ENCODE data around the gene SEC61A1.

Gene SEC61A1

DNA sequence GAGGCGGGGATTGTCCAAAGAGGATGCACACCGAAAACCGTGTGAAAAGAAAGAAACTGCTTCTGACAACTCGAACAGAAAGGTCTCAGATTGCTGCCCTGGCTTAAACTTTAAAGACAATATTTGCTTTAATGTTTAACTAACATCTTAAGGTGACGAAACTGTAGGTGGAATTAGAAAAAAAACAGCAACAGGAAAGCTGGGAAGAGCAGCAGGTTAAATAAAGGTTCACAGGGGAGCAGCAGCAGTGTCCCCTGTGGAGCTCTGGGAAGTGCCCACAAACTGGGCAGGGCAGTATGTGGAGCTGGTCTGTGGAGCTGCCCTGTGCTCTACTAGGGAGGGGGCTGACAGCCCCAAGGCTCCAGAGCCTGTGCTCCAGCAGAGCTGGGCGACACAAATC lies 46.0 kb downstream of the SEC61A1 start:
- DNase-seq (ENCODE audit: low read depth, low spot score) = no peak
- no peak overlapping the region for H3K4me3 ChIP-seq (ENCODE audit: low read length)

DNA sequence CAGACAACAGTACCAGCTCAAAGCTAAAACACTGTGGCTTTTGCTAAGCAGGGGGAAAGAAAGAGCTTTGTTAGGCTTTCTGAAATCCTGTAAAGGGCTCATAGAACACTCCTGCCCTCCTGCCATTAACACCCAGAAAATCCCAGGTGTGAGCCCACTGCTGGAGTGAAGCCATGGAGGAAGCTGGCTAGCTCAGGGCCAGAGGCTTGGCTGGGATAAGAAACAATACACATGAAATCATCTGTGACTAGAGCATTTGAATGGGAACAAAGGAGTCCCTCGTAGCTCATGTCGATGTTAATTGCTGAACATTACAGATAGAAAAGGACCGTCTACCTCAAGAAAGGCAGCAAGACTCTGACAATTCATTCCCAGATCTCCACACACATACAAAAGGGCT lies 47.9 kb downstream of the SEC61A1 start:
- H3K4me3 ChIP-seq (ENCODE audit: low read length) = no peak overlapping the region
- no peak for DNase-seq (ENCODE audit: low read depth, low spot score)

DNA sequence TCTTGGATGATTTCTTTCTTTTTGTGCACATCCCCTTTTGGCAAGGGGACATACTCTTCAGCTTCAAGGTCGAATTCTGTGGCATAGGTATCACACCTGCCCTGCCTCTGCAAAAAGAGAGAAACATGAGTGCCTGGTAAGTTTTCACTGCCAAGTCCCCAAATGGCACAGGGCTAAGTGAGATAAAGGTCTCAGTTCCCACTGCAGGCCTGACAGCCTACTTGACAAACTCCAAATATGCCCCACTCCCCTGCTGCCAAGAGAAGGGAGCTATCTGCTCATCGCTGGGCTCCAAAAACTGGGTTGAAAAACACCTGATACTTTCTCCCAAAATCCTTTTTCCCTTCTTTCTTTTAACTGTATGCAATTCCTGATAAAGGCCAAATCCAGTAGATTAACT lies 48.4 kb downstream of the SEC61A1 start:
- no peak for DNase-seq (ENCODE audit: low read depth, low spot score)
- H3K4me3 ChIP-seq (ENCODE audit: low read length) = no peak overlapping the region

DNA sequence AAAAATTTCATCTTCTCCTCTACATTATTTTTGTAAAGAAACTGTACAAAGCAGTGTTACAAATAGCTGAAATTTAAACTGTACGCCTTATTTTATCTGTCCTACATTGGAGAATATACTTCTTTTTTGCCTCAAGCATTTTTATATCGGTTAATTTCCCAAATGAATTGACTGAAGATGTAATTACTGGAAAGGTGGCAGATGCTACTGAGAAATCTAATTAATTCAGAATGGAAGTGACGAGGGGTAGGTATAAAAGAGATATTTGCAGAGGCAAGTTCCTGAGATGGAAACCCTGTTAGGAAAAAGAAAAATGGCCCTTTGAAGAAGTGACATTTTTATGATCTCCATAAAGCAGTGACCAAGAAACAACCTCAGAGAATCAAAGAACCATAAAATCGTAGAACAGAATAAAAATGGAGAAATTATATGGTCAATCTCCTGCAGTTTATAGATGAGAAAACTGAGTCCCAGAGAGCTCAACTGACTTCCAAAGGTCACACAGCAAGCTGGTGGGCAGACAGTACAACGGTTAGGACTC lies 51.0 kb downstream of the SEC61A1 start:
- no peak overlapping the region for H3K4me3 ChIP-seq (ENCODE audit: low read length)
- DNase-seq (ENCODE audit: low read depth, low spot score) = no peak

DNA sequence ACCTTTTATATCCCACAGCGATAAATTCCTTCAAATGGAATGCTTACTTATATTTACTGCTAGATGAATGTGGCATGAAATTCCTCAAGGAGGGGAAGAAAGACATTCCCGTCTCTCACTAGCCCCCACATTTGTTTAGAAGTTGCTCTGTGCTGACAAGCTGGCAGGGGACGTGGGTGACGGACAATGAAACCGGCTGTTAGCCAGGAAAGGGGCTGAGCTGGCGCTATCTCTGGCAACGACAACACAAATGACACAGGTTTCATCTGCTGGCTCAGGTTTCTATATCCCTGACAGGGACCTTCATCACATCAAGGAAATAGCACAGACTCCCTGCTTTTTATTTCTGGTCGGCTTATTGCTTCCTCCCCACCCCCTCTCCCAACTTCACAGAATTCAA lies 55.6 kb downstream of the SEC61A1 start:
- DNase-seq (ENCODE audit: low read depth, low spot score) = no peak
- no peak overlapping the region for H3K4me3 ChIP-seq (ENCODE audit: low read length)

DNA sequence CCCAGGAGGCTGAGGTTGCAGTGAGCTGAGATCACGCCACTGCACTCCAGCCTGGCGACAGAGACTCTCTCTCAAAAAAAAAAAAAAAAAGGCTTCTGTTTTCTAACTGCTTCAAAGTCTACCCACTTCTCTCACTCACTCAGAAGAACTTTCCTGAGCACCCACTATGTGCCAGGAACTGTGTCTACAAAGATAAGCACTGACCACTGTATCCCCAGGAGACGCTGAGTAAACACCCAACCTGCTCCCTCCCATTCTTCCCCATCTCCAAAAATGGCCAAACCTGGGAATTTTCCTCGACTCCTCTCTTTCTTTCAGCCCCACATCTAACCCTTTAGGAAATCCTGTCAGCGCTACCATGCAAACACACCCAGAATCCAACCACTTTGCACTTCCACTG lies 58.9 kb downstream of the SEC61A1 start:
- H3K4me3 ChIP-seq (ENCODE audit: low read length) = no peak overlapping the region
- DNase-seq (ENCODE audit: low read depth, low spot score) = no peak

DNA sequence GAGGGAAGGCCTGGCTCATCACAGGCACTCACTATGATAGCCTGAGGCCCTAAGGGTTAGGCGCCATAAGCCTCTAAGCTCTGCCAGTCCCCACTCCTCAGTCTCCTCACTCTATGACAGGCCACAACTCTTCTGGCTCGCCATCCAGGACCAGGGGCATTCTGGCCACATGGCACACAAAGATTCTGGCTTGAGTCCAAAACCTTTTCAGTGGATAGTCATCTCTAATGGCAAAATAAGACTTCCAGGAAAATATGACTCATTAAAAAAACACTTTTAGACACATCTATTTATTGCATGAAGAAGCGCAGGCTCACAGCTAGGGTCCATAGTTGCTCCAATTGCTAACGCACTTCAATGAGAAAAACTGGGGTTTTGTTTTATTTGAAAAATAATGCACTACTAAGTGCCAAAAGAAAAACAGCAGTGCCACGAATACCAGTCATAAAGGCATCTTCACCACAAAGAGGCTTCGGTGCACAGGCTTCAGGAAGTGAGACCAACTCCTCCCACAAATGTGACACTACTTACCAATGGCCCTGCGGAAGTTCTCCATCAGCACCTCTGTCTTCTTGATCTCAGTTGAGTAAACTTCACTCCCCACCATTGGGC lies 60.2 kb downstream of the SEC61A1 start:
- H3K4me3 ChIP-seq (ENCODE audit: low read length) = no peak overlapping the region
- peak; percentile 63 for DNase-seq (ENCODE audit: low read depth, low spot score)

DNA sequence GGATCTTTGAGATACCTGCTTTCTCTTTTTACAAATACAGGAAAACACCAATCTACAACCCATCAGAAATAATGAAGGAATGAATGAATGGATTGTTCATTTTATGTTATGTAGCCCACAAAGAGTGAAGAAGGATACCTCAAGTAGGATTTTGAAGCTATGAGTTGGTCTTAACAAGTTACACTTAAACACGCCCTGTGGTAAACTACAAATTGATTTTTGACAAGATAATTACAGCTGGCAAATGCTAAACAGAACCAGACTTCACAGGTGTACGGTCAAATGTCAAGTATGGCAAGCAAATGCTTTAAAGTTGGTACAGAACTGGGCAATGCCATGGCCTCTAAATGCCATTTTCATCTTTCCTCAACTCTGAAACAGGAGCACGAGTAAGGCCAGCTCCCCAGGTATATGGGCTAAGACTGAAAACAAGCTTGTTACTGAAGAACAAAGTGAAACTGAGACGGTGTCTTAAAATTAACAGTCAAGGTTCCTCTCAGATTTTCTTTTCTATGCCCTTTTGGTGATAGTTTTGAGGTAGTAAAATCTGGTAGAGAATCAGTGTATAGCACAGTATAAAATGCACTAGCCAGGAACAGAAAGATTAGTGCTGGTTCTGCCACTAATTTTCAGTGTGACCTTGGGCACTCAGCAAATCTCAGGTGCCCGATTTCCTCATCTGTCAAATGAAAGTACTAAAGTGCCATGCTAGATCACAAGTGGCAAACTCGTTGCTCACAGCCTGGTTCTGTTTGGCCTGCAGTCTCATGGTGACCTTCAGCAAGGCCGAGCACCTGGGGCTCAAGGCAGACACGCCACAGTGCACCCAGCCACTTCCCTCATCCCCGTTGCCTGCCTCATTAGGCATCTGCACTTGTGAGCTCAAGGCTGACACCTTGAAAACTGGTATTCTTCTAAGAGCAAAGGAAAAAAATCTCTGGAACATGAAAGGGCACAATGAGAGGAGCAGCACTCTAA lies 61.9 kb downstream of the SEC61A1 start:
- peak overlapping the region; percentile 3; the same call in 1 of the 2 replicates for H3K4me3 ChIP-seq (ENCODE audit: low read length)
- peak; percentile 41 for DNase-seq (ENCODE audit: low read depth, low spot score)

Measured in Jurkat, Clone E6-1 (cell line).